GM21515 (cell line): Measurements from ENCODE around the gene CACNA2D3.
"Not testable (repeated sequence)": the region's sequence is repeated elsewhere in the genome, so short reads cannot be mapped to it uniquely, and the experiment has no call there.

ENCODE experiments used
- ATAC-seq: cut with Tn5 transposase; IDR thresholded peaks from one replicate; pipeline ENCODE4 v1.9.1; 2021; ENCODE audit not compliant: unreplicated experiment

The CACNA2D3 gene

GRCh38 chr3:54970895-54971294 lies 848.5 kb downstream of the CACNA2D3 start:
- ATAC-seq, result no peak

- ATAC-seq, result no peak
These were observed 855.1 kb downstream of the CACNA2D3 start for GRCh38 chr3:54977439-54977838.

- not testable (repeated sequence) for ATAC-seq
These were observed 855.6 kb downstream of the CACNA2D3 start for GRCh38 chr3:54977946-54978345.

- no peak for ATAC-seq
These were observed 860.5 kb downstream of the CACNA2D3 start for GRCh38 chr3:54982807-54983206.

- ATAC-seq, result no peak
These were observed 861.1 kb downstream of the CACNA2D3 start for GRCh38 chr3:54983266-54984099.

- no peak for ATAC-seq
These were observed 863.5 kb downstream of the CACNA2D3 start for GRCh38 chr3:54985856-54986255.

- ATAC-seq, result no peak
These were observed 863.9 kb downstream of the CACNA2D3 start for GRCh38 chr3:54986294-54986693.

GRCh38 chr3:54987719-54988118 lies 865.4 kb downstream of the CACNA2D3 start:
- no peak for ATAC-seq

- ATAC-seq, result no peak
These were observed 866.0 kb downstream of the CACNA2D3 start for GRCh38 chr3:54988302-54988837.

- ATAC-seq, result no peak
These were observed 866.7 kb downstream of the CACNA2D3 start for GRCh38 chr3:54988838-54989630.

GRCh38 chr3:54994111-54994513 lies 871.8 kb downstream of the CACNA2D3 start:
- ATAC-seq, result no peak

GRCh38 chr3:54999159-54999558 lies 876.8 kb downstream of the CACNA2D3 start:
- no peak for ATAC-seq

GRCh38 chr3:54999811-55000210 lies 877.5 kb downstream of the CACNA2D3 start:
- ATAC-seq, result no peak

GRCh38 chr3:55000546-55000945 lies 878.2 kb downstream of the CACNA2D3 start:
- no peak for ATAC-seq

- no peak for ATAC-seq
These were observed 878.6 kb downstream of the CACNA2D3 start for GRCh38 chr3:55000953-55001352.

GRCh38 chr3:55002416-55002930 lies 880.1 kb downstream of the CACNA2D3 start:
- ATAC-seq, result no peak

- no peak for ATAC-seq
These were observed 883.9 kb downstream of the CACNA2D3 start for GRCh38 chr3:55006244-55006676.

- ATAC-seq, result no peak
These were observed 885.6 kb downstream of the CACNA2D3 start for GRCh38 chr3:55007971-55008370.

GRCh38 chr3:55009372-55009771 lies 887.0 kb downstream of the CACNA2D3 start:
- no peak for ATAC-seq

GRCh38 chr3:55012091-55012490 lies 889.7 kb downstream of the CACNA2D3 start:
- no peak for ATAC-seq

- no peak for ATAC-seq
These were observed 891.0 kb downstream of the CACNA2D3 start for GRCh38 chr3:55013145-55013925.
